RPMI7951 (cell line): Measurements from ENCODE around the gene ABCA7. TPM values are rescaled to one million over a fixed set of nuclear protein-coding genes. Genes with fewer than 3 reads are reported as not detected.

Experiments
- DNase-seq: peaks from one replicate; pipeline ENCODE4 v3.0.0-alpha.2; 2012; ENCODE audit warnings: low read depth
- total RNA-seq: library from RNA; depleted of rRNA; stranded (reverse); fragments of >200 nt; shearing (Covaris generic); gene quantifications from 2 replicates; pipeline ENCODE4 v1.2.3, GENCODE V29; 2014

ABCA7 gene
- total RNA-seq, 1 experiment from 2014 or later = 3.4 TPM

DNA sequence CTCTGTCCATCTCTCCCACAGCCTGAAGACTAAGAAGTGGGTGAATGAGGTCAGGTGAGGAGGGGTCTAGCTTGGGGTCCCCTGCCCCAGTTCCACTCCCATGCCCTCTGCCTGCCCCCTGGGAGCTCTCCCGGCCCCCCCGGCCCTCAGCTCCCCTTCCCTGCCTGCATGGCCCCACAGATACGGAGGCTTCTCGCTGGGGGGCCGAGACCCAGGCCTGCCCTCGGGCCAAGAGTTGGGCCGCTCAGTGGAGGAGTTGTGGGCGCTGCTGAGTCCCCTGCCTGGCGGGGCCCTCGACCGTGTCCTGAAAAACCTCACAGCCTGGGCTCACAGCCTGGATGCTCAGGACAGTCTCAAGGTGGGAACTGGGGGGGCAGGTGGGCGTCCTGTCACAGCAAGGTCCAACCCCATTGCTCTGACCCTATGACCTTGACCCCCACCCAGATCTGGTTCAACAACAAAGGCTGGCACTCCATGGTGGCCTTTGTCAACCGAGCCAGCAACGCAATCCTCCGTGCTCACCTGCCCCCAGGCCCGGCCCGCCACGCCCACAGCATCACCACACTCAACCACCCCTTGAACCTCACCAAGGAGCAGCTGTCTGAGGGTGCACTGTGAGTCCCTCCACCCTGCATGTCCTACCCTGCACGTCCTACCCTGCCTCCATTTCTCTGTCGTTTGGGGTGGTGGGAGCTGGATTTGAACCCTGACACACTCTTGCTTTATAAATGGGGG is 16.1 kb downstream of the ABCA7 start:
- no peak for DNase-seq

DNA sequence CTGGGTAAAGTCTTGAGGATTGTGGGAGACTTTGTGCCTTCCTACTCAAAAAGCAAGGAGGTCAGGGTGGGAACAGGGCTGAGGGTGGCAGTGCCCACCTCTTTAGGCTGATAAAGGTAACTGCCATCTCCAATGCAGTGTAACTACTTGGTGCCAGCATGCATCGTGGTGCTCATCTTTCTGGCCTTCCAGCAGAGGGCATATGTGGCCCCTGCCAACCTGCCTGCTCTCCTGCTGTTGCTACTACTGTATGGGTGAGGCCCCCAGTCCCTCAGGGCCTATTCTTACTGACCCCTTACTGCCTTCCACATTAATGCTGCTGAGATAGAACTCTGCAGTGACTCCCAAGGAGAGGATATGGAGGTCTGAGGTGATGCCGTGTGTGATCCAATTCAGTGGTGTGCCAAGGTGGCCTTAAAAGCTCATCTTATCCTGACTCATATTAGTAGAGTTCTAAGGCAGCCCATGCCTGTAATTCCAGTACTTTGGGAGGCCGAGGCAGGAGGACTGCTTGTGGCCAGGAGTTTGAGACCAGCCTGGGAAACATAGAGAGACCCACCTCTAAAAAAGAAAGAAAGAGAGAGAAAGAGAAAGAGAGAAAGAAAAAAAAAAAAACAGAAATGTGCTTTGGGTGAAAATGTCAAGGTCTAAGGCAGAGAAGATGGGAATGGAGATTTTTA is 17.4 kb downstream of the ABCA7 start:
- DNase-seq = peak; percentile 66

DNA sequence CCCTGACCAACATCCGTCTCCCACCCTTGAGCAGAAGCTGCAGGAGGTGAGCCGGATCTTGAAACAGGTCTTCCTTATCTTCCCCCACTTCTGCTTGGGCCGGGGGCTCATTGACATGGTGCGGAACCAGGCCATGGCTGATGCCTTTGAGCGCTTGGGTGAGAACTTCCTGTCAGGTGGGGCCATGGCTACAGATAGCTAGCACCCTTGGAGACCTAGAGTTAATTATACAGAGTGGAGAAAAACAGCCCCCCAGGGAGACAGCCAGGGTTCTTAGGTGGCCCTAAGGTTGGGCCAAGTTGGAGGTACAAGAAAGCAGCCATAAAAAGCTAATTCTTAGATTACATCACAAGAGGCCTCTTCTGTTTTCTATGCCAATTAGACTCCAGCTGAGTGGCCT is 18.2 kb downstream of the ABCA7 start:
- no peak for DNase-seq

DNA sequence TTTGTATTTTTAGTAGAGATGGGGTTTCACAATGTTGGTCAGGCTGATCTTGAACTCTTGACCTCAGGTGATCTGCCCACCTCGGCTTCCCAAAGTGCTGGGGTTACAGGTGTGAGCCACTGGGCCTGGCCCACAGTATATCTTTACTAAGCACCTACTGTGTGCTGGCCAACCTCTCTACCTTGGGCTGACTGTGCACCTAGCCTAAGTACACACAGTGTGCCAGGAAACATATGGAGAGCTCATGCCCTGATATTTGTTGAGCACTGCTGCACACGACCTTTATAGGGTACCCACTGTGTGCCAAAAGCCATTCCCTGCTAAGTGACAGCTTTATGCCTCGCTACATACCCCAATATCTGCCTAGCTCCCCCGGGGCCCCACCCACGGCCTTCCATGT is 20.8 kb downstream of the ABCA7 start:
- no peak for DNase-seq

DNA sequence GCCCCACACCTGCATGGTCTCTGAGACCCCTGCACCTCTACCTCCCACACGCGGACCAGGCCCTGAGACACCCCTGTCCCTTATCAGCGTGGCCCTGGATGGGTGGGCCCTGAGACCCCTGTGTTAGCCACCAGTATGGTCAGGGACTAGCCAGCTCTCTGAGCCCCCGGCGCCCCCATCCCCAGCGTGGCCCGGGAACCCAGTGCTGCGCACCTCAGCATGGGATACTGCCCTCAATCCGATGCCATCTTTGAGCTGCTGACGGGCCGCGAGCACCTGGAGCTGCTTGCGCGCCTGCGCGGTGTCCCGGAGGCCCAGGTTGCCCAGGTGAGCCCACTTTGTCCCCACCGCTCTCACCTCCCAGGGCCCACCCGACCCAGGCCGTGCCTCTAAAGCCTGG is 22.1 kb downstream of the ABCA7 start:
- DNase-seq = no peak

DNA sequence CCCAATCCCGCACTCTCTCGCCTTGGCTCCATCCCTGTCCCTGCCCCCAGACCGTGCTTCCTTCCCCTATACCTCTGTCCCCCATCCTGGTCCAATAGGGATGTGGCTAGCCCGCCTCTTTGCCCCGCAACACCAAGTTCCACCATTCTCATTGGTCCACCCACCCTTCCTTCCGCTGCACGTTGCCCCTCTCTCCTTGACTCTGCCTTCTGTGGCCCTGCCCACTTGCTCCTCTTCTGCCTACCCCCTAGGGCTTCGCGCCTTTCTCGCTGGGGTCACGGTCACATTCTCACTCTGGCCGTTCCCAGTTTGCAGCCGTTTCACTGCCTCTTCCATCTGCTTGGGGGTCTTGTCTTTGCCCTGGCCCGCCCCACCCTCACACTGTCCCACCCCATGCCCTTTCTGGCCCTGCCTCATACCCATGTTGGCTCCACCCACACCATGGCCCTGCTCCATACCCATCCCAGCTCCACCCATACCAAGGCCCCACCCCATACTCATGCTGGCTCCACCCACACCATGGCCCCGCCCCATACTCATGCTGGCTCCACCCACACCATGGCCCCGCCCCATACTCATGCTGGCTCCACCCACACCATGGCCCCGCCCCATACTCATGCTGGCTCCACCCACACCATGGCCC is 22.6 kb downstream of the ABCA7 start:
- no peak for DNase-seq

DNA sequence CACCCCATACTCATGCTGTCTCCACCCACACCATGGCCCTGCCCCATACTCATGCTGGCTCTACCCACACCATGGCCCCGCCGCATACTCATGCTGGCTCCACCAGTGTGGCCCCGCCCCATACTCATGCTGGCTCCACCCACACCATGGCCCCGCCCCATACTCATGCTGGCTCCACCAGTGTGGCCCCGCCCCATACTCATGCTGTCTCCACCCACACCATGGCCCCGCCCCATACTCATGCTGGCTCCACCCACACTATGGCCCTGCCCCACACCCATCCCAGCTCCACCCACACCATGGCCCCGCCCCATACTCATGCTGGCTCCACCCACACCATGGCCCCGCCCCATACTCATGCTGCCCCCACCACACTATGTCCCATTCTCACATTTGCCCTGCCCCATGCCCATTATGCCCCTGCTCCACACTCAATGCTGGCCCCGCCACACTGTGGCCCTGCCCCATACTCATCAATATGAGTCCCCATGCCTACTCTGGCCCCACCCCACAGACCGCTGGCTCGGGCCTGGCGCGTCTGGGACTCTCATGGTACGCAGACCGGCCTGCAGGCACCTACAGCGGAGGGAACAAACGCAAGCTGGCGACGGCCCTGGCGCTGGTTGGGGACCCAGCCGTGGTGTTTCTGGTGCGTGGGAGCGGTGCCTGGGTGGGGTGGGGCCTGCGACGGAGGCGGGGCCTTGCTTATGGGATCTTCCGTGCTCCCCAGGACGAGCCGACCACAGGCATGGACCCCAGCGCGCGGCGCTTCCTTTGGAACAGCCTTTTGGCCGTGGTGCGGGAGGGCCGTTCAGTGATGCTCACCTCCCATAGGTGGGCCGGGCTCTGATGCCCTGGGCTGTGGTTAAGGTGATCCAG is 23.4 kb downstream of the ABCA7 start:
- DNase-seq = no peak

DNA sequence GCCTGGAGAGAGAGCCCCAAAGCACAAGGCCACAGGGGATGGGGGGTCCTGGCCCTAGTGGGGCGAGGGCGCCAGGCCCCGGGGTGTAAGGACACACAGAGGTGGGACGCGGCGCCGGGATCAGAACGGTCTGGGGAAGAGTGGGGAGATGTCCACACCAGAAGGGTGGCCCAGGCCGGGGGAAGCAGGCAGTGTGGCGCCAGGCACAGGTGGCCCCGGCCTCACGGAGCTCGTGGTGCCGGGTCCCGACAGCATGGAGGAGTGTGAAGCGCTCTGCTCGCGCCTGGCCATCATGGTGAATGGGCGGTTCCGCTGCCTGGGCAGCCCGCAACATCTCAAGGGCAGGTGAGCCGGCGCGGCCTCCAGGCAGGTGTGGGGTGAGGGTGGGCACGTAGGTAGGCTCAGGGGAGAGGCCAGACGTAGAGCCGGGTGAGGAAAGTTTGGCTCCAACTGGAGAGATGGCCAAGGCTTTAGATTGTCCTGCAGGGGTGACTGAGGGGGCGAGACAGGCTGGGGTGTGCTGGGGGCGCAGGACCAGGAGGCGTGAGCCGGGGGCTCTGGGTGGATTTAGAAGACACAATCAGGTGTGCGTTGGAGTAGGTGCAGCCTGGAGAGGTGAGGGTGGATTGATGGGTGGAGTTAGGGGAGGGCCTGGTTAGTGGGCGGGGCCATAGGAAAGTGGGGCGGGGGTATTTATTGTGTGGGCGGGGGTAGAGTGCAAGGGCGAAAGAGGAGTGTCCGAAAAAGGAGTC is 24.2 kb downstream of the ABCA7 start:
- no peak for DNase-seq

DNA sequence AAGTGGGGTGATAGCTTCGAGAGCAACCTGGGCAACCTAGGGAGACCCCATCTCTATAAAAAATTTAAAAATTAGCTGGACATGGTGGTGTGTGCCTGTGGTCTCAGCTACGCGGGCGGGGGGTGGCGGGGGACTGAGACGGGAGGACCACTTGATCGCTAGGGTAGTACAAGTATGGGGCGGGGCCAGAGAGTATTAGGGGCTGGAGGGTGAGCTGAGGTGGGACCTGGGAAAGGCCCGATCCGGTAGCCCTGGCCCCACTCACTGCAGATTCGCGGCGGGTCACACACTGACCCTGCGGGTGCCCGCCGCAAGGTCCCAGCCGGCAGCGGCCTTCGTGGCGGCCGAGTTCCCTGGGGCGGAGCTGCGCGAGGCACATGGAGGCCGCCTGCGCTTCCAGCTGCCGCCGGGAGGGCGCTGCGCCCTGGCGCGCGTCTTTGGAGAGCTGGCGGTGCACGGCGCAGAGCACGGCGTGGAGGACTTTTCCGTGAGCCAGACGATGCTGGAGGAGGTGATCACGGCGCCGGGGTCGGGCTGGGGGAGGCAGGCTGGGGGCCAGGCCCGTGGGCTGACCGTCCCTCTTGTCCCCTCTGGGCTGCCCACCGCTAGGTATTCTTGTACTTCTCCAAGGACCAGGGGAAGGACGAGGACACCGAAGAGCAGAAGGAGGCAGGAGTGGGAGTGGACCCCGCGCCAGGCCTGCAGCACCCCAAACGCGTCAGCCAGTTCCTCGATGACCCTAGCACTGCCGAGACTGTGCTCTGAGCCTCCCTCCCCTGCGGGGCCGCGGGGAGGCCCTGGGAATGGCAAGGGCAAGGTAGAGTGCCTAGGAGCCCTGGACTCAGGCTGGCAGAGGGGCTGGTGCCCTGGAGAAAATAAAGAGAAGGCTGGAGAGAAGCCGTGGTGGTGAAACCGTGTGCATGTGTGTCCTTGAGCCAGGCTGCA is 25.0 kb downstream of the ABCA7 start:
- peak; percentile 66 for DNase-seq

DNA sequence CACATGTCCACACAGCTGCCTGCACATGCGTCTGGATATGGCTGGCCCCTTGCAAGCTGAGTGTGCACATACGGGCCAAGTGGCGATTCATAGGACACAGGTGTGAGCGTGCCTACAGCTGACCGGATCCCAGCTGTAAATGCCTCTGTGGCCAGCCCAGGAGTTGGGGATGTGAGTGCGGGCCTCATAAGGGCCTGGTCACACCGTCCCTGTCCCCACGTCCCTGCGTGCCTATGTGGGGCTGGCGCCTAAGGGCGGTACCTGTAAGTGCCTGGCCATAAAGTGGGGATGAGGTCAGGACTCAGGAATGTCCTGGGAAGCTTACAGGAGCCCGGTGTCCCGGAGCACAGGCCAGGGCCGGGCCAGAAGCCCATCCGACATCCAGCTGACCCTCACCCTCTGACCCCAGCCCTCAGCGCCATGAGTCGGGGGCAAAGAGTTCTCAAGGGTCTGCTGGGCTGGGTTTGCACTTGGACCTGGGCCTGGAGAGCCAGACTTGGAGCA is 25.8 kb downstream of the ABCA7 start:
- no peak for DNase-seq

DNA sequence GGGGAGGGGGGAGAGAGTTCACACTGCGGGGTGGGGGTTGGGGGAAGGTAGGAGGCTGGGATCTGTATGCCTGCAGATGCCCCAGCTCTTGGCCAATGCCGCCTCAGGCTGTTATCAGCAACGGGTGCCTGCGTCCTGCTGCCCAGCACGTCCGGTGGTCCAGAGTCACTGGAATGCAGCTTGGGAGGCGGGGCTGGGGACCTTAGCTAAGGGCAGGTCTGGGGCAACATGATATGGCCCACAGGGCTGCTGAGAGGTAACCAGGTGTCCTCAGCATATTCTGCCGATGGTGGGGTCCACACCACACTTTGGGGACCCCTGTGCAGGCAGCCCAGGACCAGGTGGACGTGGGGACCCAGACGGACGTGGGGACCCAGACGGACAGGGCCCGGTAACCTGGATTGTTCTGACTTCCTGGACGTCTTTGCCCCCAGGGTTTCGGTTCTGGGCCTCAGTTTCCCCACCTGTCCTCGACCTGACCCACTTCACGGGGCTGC is 26.4 kb downstream of the ABCA7 start:
- no peak for DNase-seq

DNA sequence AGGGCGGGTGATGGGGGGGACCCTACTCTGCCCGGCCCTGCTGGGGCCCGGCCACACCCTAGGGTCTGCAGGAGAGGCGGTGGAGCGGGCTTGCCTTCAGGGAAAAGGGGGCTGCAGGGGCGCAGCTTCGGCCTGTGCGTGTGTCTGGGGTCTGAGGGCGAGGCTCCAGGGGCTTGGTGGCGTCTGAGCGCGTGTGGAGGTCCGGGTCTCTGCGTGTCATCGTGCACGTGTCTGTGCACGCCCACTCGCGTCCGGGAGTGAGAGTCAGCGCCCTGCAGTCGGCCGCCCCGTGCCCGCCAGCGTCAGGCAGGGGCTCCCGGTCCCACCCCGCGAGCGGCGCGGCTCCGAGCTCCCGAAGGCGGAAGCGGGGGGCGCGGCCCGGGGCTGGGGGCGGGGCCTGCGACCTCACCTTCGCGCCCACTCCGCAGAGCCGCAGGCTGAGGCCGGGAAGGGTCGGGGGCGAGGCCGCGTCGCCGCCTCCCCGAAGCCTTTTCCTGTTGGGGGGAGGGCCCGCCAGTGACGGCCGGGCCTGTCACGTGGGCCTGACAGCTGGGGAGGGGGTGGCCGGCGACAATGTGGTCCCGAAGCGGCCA is 26.9 kb downstream of the ABCA7 start, which contains the start of gene ARHGAP45:
ARHGAP45 (plus strand) TSS at position 420 of the 593 bp plus-strand sequence. CDS start 239 bp downstream, outside the sequence.
- no peak for DNase-seq

DNA sequence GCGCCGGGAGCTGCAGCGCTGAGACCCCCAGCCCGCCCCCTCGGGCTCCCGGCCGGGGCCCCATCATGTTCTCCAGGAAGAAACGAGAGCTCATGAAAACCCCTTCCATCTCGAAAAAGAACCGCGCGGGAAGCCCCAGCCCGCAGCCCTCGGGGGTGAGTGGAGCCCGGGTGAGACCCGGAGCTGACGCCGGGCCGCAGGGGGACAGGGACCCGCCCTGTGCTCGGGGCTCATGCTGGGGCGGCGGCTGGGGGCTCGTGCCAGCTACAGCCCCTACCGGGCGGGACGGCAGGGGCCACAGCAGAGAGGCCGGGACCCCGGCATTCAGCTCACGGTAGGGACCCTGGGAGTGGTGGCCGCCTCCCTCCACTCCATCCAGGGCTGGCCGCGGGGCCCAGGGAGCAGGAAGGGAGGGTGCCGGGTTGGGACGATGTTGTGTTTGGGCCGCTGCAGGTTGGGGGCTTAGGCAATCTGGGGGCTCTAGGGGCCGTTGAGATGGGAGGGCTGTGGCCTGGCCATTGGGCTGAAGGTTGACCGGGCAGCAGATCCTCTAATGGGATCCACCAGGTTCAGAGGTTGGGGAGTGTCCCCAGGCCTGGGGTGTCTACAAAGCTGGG is 27.5 kb downstream of the ABCA7 start:
- DNase-seq = no peak

DNA sequence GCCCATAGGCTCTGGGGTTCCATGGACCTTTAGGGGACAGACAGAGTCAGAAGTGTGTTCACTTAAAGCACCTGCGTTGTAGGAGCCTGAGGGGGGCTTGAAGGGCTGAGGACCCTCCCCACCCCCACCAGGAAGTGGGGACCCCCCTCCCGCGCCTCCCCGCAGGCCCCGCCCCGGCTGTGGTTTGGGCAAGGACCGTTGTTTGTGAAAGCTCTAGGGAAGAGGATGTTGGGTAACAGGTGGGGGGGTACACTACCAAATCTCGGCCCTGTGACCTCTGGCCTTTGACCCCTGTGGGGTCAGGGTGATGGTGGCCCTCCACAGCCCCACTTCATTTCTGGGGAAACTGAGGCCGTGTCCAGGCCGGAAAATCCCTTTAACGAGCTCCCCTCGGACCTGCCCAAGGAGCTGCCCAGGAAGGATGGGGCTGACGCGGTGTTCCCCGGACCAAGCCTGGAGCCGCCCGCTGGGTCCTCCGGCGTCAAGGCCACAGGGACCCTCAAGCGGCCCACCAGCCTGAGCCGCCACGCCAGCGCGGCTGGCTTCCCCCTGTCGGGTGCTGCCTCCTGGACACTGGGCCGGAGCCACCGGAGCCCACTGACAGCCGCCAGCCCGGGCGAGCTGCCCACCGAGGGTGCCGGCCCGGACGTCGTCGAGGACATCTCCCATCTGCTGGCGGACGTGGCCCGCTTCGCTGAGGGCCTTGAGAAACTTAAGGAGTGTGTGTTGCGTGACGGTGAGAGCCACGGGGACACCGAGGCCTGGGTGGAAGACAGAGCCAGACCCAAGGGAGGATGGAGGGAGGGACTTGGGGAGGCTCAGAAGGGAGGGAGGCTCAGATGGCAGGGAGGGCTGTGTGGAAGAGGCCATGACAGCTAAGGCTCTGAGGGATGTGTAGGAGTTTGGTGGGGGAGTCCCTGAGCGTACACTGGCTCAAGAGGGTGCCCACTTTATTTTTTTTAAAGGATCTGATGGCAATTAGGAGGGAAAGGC is 28.4 kb downstream of the ABCA7 start:
- DNase-seq = no peak

DNA sequence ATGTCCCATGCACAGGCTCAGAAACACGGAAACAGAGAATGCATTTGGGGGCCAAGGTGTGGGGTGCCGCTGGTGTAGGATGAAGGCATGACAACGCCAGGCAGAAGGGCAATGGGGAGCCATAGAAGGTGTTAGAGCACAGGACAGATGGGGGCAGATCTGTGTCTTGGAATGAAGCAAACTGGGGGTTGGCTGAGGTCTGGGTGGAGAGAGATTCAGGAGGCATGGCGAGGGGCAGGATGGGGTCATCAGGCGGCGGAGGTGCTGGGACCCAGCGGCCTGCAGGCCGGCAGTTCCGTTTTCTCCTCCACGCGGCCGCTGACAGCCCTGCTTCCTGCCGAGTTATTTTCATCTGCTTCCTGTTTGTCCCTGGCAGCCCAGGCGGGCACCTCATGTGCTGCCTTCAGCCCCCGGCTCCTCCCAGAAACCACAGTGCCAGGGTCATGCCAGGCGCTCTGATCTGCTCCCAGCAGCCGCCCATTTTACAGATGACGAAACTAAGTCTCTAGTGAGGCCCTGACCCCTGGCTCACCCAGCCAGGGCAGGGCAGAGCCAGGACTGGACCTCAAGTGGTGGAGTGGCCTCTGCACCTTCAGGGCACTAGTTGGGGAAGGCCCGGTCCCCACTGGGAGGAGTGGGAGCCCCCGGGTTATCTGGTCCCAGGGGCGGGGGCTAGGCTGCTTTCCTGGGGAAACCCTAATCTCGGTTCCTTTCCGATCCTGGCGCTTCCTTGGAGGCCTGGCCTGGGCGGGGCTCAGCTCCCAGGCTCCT is 29.3 kb downstream of the ABCA7 start:
- DNase-seq = no peak

DNA sequence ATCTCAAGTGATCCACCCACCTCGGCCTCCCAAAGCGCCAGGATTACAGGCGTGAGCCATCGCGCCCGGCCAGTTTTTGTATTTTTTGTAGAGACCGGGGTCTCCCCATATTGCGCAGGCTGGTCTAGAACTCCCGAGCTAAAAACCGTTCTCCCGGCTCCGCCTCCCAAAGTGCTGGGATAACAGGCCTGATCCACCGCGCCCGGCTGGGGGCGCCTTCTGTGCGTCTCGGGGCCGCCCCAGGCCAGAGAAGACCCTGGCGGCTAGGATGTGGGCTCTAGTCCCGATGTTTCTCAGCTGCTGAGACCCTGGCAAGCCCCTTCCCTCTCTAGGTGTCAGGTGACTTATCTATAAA is 30.6 kb downstream of the ABCA7 start:
- no peak for DNase-seq
